Thyroid gland (tissue), 4 donors: Measurements from ENCODE around the gene SURF1. TPM values are rescaled to one million over a fixed set of nuclear protein-coding genes. Genes with fewer than 3 reads are reported as not detected.
A peak's percentile ranks its signal among the peaks of the same experiment; 100 is the strongest.

Experiments used
- DNase-seq, 2 donors: peaks; one replicate each; pipeline ENCODE4 v3.0.0-alpha.2; 2019
- H3K27ac ChIP-seq, 3 donors: fragments of 200-600 bp; sonication (generic); 1 replicate in 2 of 3; 2 replicates in 1 of 3; pipeline ENCODE4 v1.5.1; 2016 to 2019; ENCODE audit warnings: mild to moderate bottlenecking in 1 of 3, moderate library complexity in 1 of 3
- H3K27me3 ChIP-seq: fragments of 200-600 bp; sonication (generic); one replicate; pipeline ENCODE4 v1.5.1; 2019
- H3K36me3 ChIP-seq, 2 donors: fragments of 200-600 bp; sonication (generic); one replicate each; pipeline ENCODE4 v1.5.1; 2016 to 2019
- H3K4me1 ChIP-seq, 2 donors: fragments of 200-600 bp; sonication (generic); one replicate each; pipeline ENCODE4 v1.5.1; 2017 to 2019
- H3K4me3 ChIP-seq, 3 donors: fragments of 200-600 bp; sonication (generic); replicated peaks in 1 of 3; 1 replicate in 2 of 3; 2 replicates in 1 of 3; pipeline ENCODE4 v1.5.1; 2016; ENCODE audit warnings: mild to moderate bottlenecking in 1 of 3
- H3K9me3 ChIP-seq: fragments of 200-600 bp; sonication (generic); one replicate; pipeline ENCODE4 v1.5.1; 2017
- CTCF ChIP-seq, 6 experiments: fragments of 200-600 bp in 3 of 6; fragments of 450-650 bp in 3 of 6; sonication (generic) in 3 of 6; IDR thresholded peaks; one replicate each; pipeline ENCODE4 v1.5.1; 2016 to 2019; ENCODE audit warnings: antibody characterized with exemption in 6 of 6, mild to moderate bottlenecking in 2 of 6, inconsistent platforms in 1 of 6, moderate library complexity in 1 of 6
- POLR2A ChIP-seq, 2 donors: fragments of 450-650 bp; IDR thresholded peaks; one replicate each; pipeline ENCODE4 v1.6.1; 2017; ENCODE audit warnings: antibody characterized with exemption in 2 of 2, mild to moderate bottlenecking in 2 of 2, moderate library complexity in 1 of 2
- WGBS, 2 donors: methylation state at CpG; one replicate each; pipeline ENCODE4 v1.1.5; 2017; 5-methylcytosine and 5-hydroxymethylcytosine counted together
- intact Hi-C: fragments of 100-400 bp; cut with DNase I; formaldehyde crosslinking; loops from one replicate; pipeline ENCODE4 v1.15.1; 2023
- total RNA-seq, 4 donors: library from RNA; depleted of rRNA; stranded (reverse); fragments of >200 nt; gene quantifications; one replicate each; pipeline ENCODE4 v1.2.3, GENCODE V29; 2016

SURF1 gene
- total RNA-seq, 4 donors from 2014 or later = 51.5 to 82.7 (median 64.7) TPM

GRCh38 chr9:133402689-133403088 is 46.4 kb upstream of the SURF1 start:
- WGBS, 2 donors = 73 to 100% methylated on average over 1 to 3 of the region's 7 CpGs
- no peak for DNase-seq
- intact Hi-C loops = no loop called here

GRCh38 chr9:133401588-133401987 is 45.3 kb upstream of the SURF1 start:
- no peaks in the 10 kb centered on the region for H3K9me3 ChIP-seq
- no peaks in the 10 kb centered on the region for H3K27me3 ChIP-seq
- 96 to 100% methylated on average over 2 to 5 of the region's 6 CpGs for WGBS, 2 donors
- no peak for DNase-seq
- H3K36me3 ChIP-seq = peaks cover 0 to 14% of the 10 kb centered on the region in 2 donors
- TF ChIP-seq POLR2A (IDR thresholded peaks at IDR 0.05) = no peak
- no peaks in the 10 kb centered on the region for H3K4me1 ChIP-seq
- intact Hi-C loops = no loop called here
- H3K27ac ChIP-seq = no peak overlapping the region
- no peak overlapping the region for H3K4me3 ChIP-seq

More at GRCh38 chr9:133402689-133403088, 46.4 kb upstream of the SURF1 start:
- no peak overlapping the region for H3K27ac ChIP-seq
- H3K4me1 ChIP-seq = no peaks in the 10 kb centered on the region
- no peaks in the 10 kb centered on the region for H3K9me3 ChIP-seq
- no peaks in the 10 kb centered on the region for H3K27me3 ChIP-seq
- H3K36me3 ChIP-seq = peaks cover 6 to 16% of the 10 kb centered on the region in 2 donors
- H3K4me3 ChIP-seq = no peak overlapping the region
- no peak for TF ChIP-seq POLR2A (IDR thresholded peaks at IDR 0.05)

GRCh38 chr9:133400292-133400691 is 44.0 kb upstream of the SURF1 start:
- 83 to 87% methylated on average over 2 to 3 of the region's 12 CpGs for WGBS, 2 donors
- H3K4me1 ChIP-seq = no peaks in the 10 kb centered on the region

GRCh38 chr9:133397895-133398294 is 41.6 kb upstream of the SURF1 start:
- DNase-seq = no peak
- no peaks in the 10 kb centered on the region for H3K4me1 ChIP-seq
- 53 to 70% methylated on average over 5 to 9 of the region's 9 CpGs for WGBS, 2 donors
- no peaks in the 10 kb centered on the region for H3K9me3 ChIP-seq
- TF ChIP-seq POLR2A (IDR thresholded peaks at IDR 0.05) (no peak), CTCF (IDR thresholded peaks at IDR 0.05) (no peak)
- H3K4me3 ChIP-seq = no peak overlapping the region
- no peak overlapping the region for H3K27ac ChIP-seq
- intact Hi-C loops = no loop called here
- H3K36me3 ChIP-seq = no peaks in the 10 kb centered on the region
- no peaks in the 10 kb centered on the region for H3K27me3 ChIP-seq

More at GRCh38 chr9:133400292-133400691, 44.0 kb upstream of the SURF1 start:
- Histone ChIP-seq H3K36me3 (peaks cover 0 to 5% of the 10 kb centered on the region in 2 donors), H3K27me3 (no peaks in the 10 kb centered on the region), H3K4me3 (no peak overlapping the region), H3K9me3 (no peaks in the 10 kb centered on the region), H3K27ac (no peak overlapping the region)
- intact Hi-C loops = no loop called here
- DNase-seq = no peak
- no peak for TF ChIP-seq POLR2A (IDR thresholded peaks at IDR 0.05)
- no peak for TF ChIP-seq CTCF (IDR thresholded peaks at IDR 0.05)

- Histone ChIP-seq H3K9me3 (no peaks in the 10 kb centered on the region), H3K27me3 (no peaks in the 10 kb centered on the region), H3K27ac (no peak overlapping the region), H3K4me1 (no peaks in the 10 kb centered on the region), H3K36me3 (no peaks in the 10 kb centered on the region), H3K4me3 (no peak overlapping the region)
- intact Hi-C loops = no loop called here
- 83 to 84% methylated on average over 6 of the region's 6 CpGs for WGBS, 2 donors
- no peak for DNase-seq
- TF ChIP-seq POLR2A (IDR thresholded peaks at IDR 0.05) (no peak), CTCF (IDR thresholded peaks at IDR 0.05) (no peak)
Measured at GRCh38 chr9:133397370-133397769, 41.1 kb upstream of the SURF1 start.

- Histone ChIP-seq H3K27ac (no peak overlapping the region), H3K27me3 (no peaks in the 10 kb centered on the region), H3K4me3 (no peak overlapping the region), H3K36me3 (no peaks in the 10 kb centered on the region), H3K4me1 (no peaks in the 10 kb centered on the region), H3K9me3 (no peaks in the 10 kb centered on the region)
- peak in 1 of 6 experiments; percentile 10 for TF ChIP-seq CTCF (IDR thresholded peaks at IDR 0.05)
- no peak for TF ChIP-seq POLR2A (IDR thresholded peaks at IDR 0.05)
- 16 to 30% methylated on average over 7 to 12 of the region's 14 CpGs for WGBS, 2 donors
- DNase-seq = peak; percentile 10 to 12
- intact Hi-C loops = no loop called here
Measured at GRCh38 chr9:133396952-133397351, 40.7 kb upstream of the SURF1 start.
